GM12878 (cell line): ENCODE data around the gene NCBP3. TPM values are rescaled to one million over a fixed set of nuclear protein-coding genes. Genes with fewer than 3 reads are reported as not detected.

Experiments used
- BCLAF1 ChIP-seq: fragments of 450-650 bp; IDR thresholded peaks from 2 replicates; pipeline ENCODE4 v1.6.1; 2017; ENCODE audit warnings: antibody characterized with exemption, mild to moderate bottlenecking, moderate library complexity
- CBX3 ChIP-seq: fragments of 200-600 bp; sonication (generic); IDR thresholded peaks from 2 replicates; pipeline ENCODE4 v1.6.1; 2016; ENCODE audit warnings: low read depth, borderline replicate concordance
- CHD4 ChIP-seq: fragments of 200-600 bp; sonication (generic); IDR thresholded peaks from 2 replicates; pipeline ENCODE4 v1.6.1; 2016; ENCODE audit warnings: mild to moderate bottlenecking
- EP300 ChIP-seq, 2 experiments: fragments of 150-350 bp in 1 of 2; IDR thresholded peaks; 2 replicates each; pipeline ENCODE4 v1.6.1; 2011 to 2012; ENCODE audit warnings: low read depth in 2 of 2, low read length in 2 of 2, borderline replicate concordance in 1 of 2, improper control_type of control experiment in 1 of 2, inconsistent platforms in 1 of 2; ENCODE audit not compliant: control insufficient read depth in 1 of 2
- GATAD2B ChIP-seq: fragments of 450-650 bp; conservative IDR thresholded peaks from 2 replicates; pipeline ENCODE4 v1.6.1; 2017; ENCODE audit warnings: low read depth, mild to moderate bottlenecking, moderate library complexity
- IKZF2 ChIP-seq, 2 experiments: fragments of 450-650 bp; IDR thresholded peaks; 2 replicates each; pipeline ENCODE4 v1.6.1; 2017; ENCODE audit warnings: mild to moderate bottlenecking in 2 of 2, moderate library complexity in 2 of 2
- IRF5 ChIP-seq: fragments of 450-650 bp; IDR thresholded peaks from 2 replicates; pipeline ENCODE4 v1.6.1; 2017; ENCODE audit warnings: borderline replicate concordance
- NR2C2 ChIP-seq: IDR thresholded peaks from 2 replicates; pipeline ENCODE4 v1.6.1; 2011; ENCODE audit warnings: borderline replicate concordance, low read depth; ENCODE audit not compliant: control insufficient read depth, insufficient read length
- PBX3 ChIP-seq: IDR thresholded peaks from 2 replicates; pipeline ENCODE4 v1.6.1; 2011; ENCODE audit warnings: mild to moderate bottlenecking, low read depth, low read length, moderate library complexity; ENCODE audit not compliant: insufficient replicate concordance
- POLR2A ChIP-seq: IDR thresholded peaks from 2 replicates; pipeline ENCODE4 v1.6.1; 2011; ENCODE audit warnings: low read depth, mild to moderate bottlenecking, low read length
- SMAD1 ChIP-seq: fragments of 450-650 bp; IDR thresholded peaks from 2 replicates; pipeline ENCODE4 v1.6.1; 2018; ENCODE audit warnings: mild to moderate bottlenecking, low read depth; ENCODE audit not compliant: partially characterized antibody
- SMAD5 ChIP-seq: IDR thresholded peaks from 2 replicates; pipeline ENCODE4 v1.6.1; 2016; ENCODE audit warnings: antibody characterized with exemption, low read depth
- SMC3 ChIP-seq: IDR thresholded peaks from 2 replicates; pipeline ENCODE4 v1.6.1; 2011; ENCODE audit warnings: low read length, improper control_type of control experiment, borderline replicate concordance
- ZNF217 ChIP-seq: fragments of 450-650 bp; IDR thresholded peaks from 2 replicates; pipeline ENCODE4 v1.6.1; 2017; ENCODE audit warnings: antibody characterized with exemption, mild to moderate bottlenecking
- ZNF384 ChIP-seq: IDR thresholded peaks from 2 replicates; pipeline ENCODE4 v1.6.1; 2012; ENCODE audit warnings: low read depth, mild to moderate bottlenecking, low read length, improper control_type of control experiment, borderline replicate concordance
- polyA plus RNA-seq, 11 experiments: library from polyadenylated mRNA; depleted of rRNA in 4 of 11; unstranded in 6 of 11; stranded (reverse) in 5 of 11; fragments of >200 nt; fragmentation: Nextera tagmentation in 4 of 11; fragmentation: Illumina TruSeq in 1 of 11; extraction: Ambion mirVana in 4 of 11; extraction: Trizol in 1 of 11; gene quantifications; 1 replicate in 1 of 11; 2 replicates in 10 of 11; pipeline versions ENCODE4 v1.2.1 to v1.2.3, GENCODE V29; 2011 to 2016; ENCODE audit warnings: inconsistent platforms in 2 of 11, missing spikeins in 2 of 11, low read depth in 1 of 11
- total RNA-seq, 4 experiments: library from RNA; depleted of rRNA in 3 of 4; stranded (reverse); fragments of >200 nt in 3 of 4; fragmentation: Illumina TruSeq in 1 of 4; extraction: Trizol in 1 of 4; gene quantifications; 2 replicates each; pipeline versions ENCODE4 v1.2.1 to v1.2.3, GENCODE V29; 2013 to 2021
- TF ChIP-seq, protein P1 (sequence below): fragments of 450-650 bp; IDR thresholded peaks from 2 replicates; pipeline ENCODE4 v1.6.1; 2017; ENCODE audit warnings: mild to moderate bottlenecking, moderate library complexity
- TF ChIP-seq, protein P2 (sequence below): IDR thresholded peaks from 2 replicates; pipeline ENCODE4 v1.6.1; 2011; ENCODE audit warnings: borderline replicate concordance, low read depth, mild to moderate bottlenecking, moderate library complexity, mixed read lengths, low read length; ENCODE audit not compliant: insufficient read depth; ENCODE audit errors: extremely low read length

NCBP3 gene
- total and polyA plus RNA-seq, 10 of the 15 experiments (the other 5 are each of a cell fraction or from before 2014, with no cell fraction given) = 5.2 to 32.0 (median 23.2) TPM

GRCh38 chr17:3798273-3799180 lies 47.5 kb downstream of the NCBP3 start (continued):
- TF ChIP-seq, protein P1, sequence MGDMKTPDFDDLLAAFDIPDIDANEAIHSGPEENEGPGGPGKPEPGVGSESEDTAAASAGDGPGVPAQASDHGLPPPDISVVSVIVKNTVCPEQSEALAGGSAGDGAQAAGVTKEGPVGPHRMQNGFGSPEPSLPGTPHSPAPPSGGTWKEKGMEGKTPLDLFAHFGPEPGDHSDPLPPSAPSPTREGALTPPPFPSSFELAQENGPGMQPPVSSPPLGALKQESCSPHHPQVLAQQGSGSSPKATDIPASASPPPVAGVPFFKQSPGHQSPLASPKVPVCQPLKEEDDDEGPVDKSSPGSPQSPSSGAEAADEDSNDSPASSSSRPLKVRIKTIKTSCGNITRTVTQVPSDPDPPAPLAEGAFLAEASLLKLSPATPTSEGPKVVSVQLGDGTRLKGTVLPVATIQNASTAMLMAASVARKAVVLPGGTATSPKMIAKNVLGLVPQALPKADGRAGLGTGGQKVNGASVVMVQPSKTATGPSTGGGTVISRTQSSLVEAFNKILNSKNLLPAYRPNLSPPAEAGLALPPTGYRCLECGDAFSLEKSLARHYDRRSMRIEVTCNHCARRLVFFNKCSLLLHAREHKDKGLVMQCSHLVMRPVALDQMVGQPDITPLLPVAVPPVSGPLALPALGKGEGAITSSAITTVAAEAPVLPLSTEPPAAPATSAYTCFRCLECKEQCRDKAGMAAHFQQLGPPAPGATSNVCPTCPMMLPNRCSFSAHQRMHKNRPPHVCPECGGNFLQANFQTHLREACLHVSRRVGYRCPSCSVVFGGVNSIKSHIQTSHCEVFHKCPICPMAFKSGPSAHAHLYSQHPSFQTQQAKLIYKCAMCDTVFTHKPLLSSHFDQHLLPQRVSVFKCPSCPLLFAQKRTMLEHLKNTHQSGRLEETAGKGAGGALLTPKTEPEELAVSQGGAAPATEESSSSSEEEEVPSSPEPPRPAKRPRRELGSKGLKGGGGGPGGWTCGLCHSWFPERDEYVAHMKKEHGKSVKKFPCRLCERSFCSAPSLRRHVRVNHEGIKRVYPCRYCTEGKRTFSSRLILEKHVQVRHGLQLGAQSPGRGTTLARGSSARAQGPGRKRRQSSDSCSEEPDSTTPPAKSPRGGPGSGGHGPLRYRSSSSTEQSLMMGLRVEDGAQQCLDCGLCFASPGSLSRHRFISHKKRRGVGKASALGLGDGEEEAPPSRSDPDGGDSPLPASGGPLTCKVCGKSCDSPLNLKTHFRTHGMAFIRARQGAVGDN = no peak
- TF ChIP-seq ZNF217 = no peak
- no peak for TF ChIP-seq SMAD5
- 0 out of 4 replicates have a peak, but pooled peaks have one; percentile 19 to 22 for TF ChIP-seq IKZF2 (IDR thresholded peaks at IDR 0.05)
- no peak for TF ChIP-seq CBX3
- TF ChIP-seq PBX3 = no peak
- TF ChIP-seq, protein P2, sequence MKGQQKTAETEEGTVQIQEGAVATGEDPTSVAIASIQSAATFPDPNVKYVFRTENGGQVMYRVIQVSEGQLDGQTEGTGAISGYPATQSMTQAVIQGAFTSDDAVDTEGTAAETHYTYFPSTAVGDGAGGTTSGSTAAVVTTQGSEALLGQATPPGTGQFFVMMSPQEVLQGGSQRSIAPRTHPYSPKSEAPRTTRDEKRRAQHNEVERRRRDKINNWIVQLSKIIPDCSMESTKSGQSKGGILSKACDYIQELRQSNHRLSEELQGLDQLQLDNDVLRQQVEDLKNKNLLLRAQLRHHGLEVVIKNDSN = no peak
- no peak for TF ChIP-seq ZNF384
- no peak for TF ChIP-seq GATAD2B
- no peak for TF ChIP-seq CHD4
- no peak for TF ChIP-seq SMAD1
- no peak for TF ChIP-seq IRF5
- 0 out of 4 replicates have a peak, but pooled peaks have one; percentile 10 to 38 for TF ChIP-seq EP300 (IDR thresholded peaks at IDR 0.05; ENCODE audit: borderline replicate concordance in 1 of 2, control insufficient read depth in 1 of 2, low read depth in 2 of 2, low read length in 2 of 2)
- TF ChIP-seq SMC3 = no peak
- TF ChIP-seq POLR2A = no peak
- no peak for TF ChIP-seq NR2C2
- no peak for TF ChIP-seq BCLAF1
